ENCODE results near the gene KIAA1191.

GRCh38 chr5:176361437-176362232 is at the start of gene KIAA1191:
- no peak for TF ChIP-seq CTCF (IDR thresholded peaks at IDR 0.05)
- no peak for TF ChIP-seq POLR2A (IDR thresholded peaks at IDR 0.05)

Data from lower leg skin (tissue), 3 donors.